IMR-90 (cell line): ENCODE data around the gene YPEL1. TPM values are rescaled to one million over a fixed set of nuclear protein-coding genes. Genes with fewer than 3 reads are reported as not detected.
"Not testable (repeated sequence)": the region's sequence is repeated elsewhere in the genome, so short reads cannot be mapped to it uniquely, and the experiment has no call there.

ENCODE experiments used
- ATAC-seq: fragments of 200-7000 bp; cut with Tn5 transposase; 2 replicates; pipeline ENCODE4 v1.9.1; 2020; ENCODE audit warnings: low read depth, mild to moderate bottlenecking, moderate library complexity
- BruUV-seq: library from RNA; stranded (reverse); fragments of 400-500 nt; replicated peaks from 2 replicates; lab custom pipeline; 2021; lab: Mats Ljungman, UMichigan
- CTCF ChIA-PET: fragments of 300-600 bp; formaldehyde crosslinking; extraction: SDS; loops from one replicate; lab custom pipeline; 2021; ENCODE audit warnings: antibody characterized with exemption; lab: Yijun Ruan, JAX
- POLR2A ChIA-PET: fragments of 300-600 bp; sonication (Branson Sonifier 250); formaldehyde crosslinking; loops from one replicate; lab custom pipeline; 2022; ENCODE audit warnings: antibody characterized with exemption; ENCODE audit not compliant: unreplicated experiment; lab: Charles Lee
- DNase-seq: peaks from one replicate; pipeline ENCODE4 v3.0.0; 2013
- H2AFZ ChIP-seq: replicated peaks from 2 replicates; pipeline ENCODE3; 2013; ENCODE audit warnings: low read length, mild to moderate bottlenecking; ENCODE audit not compliant: poor library complexity
- H2AK5ac ChIP-seq: 2 replicates; pipeline ENCODE4 v1.6.1; 2013; ENCODE audit warnings: low read depth, low read length, inconsistent platforms
- H2AK9ac ChIP-seq: replicated peaks from 2 replicates; pipeline ENCODE3; 2013; ENCODE audit warnings: mild to moderate bottlenecking, low read depth, low read length, moderate library complexity; ENCODE audit not compliant: poor library complexity
- H2BK120ac ChIP-seq: 2 replicates; pipeline ENCODE4 v1.6.1; 2013; ENCODE audit warnings: low read depth, low read length, inconsistent platforms
- H2BK15ac ChIP-seq: 3 replicates; pipeline ENCODE4 v1.6.1; 2013; ENCODE audit warnings: low read depth, low read length, inconsistent platforms
- H2BK20ac ChIP-seq: 2 replicates; pipeline ENCODE4 v1.6.1; 2013; ENCODE audit warnings: low read depth, mild to moderate bottlenecking, inconsistent platforms, low read length, moderate library complexity
- H2BK5ac ChIP-seq: 2 replicates; pipeline ENCODE4 v1.6.1; 2013; ENCODE audit warnings: mild to moderate bottlenecking, low read depth, low read length, inconsistent platforms; ENCODE audit not compliant: poor library complexity, severe bottlenecking
- H3K14ac ChIP-seq: replicated peaks from 2 replicates; pipeline ENCODE4 v1.6.1; 2013; ENCODE audit warnings: low read depth, low read length, inconsistent platforms
- H3K18ac ChIP-seq: 2 replicates; pipeline ENCODE4 v1.6.1; 2013; ENCODE audit warnings: low read depth, low read length, control low read depth
- H3K23ac ChIP-seq: 2 replicates; pipeline ENCODE4 v1.6.1; 2013; ENCODE audit warnings: low read depth, low read length, inconsistent platforms
- H3K27ac ChIP-seq: 2 replicates; pipeline ENCODE4 v1.5.1; 2013; ENCODE audit warnings: mild to moderate bottlenecking, control low read depth, low read length; ENCODE audit not compliant: insufficient read depth
- H3K27me3 ChIP-seq: 2 replicates; pipeline ENCODE4 v1.6.1; 2013; ENCODE audit warnings: low read length; ENCODE audit not compliant: control insufficient read depth, insufficient read depth
- H3K36me3 ChIP-seq: 2 replicates; pipeline ENCODE4 v1.6.1; 2013; ENCODE audit warnings: low read length, mixed read lengths; ENCODE audit not compliant: control insufficient read depth, insufficient read depth
- H3K4ac ChIP-seq: 2 replicates; pipeline ENCODE4 v1.6.1; 2013; ENCODE audit warnings: low read depth, low read length, inconsistent platforms
- H3K4me1 ChIP-seq: 2 replicates; pipeline ENCODE4 v1.6.1; 2013; ENCODE audit warnings: low read length, mixed read lengths; ENCODE audit not compliant: control insufficient read depth, insufficient read depth
- H3K4me2 ChIP-seq: 2 replicates; pipeline ENCODE4 v1.6.1; 2013; ENCODE audit warnings: low read depth, mild to moderate bottlenecking, control low read depth, low read length, moderate library complexity
- H3K4me3 ChIP-seq: 2 replicates; pipeline ENCODE4 v1.5.1; 2013; ENCODE audit warnings: low read depth, mild to moderate bottlenecking, control low read depth, low read length, moderate library complexity; ENCODE audit not compliant: insufficient read depth
- H3K56ac ChIP-seq: 2 replicates; pipeline ENCODE4 v1.6.1; 2013; ENCODE audit warnings: low read length, inconsistent platforms; ENCODE audit not compliant: insufficient read depth; ENCODE audit errors: extremely low read depth
- H3K79me1 ChIP-seq, 2 experiments: 2 replicates each; pipeline ENCODE4 v1.6.1; 2013; ENCODE audit warnings: low read length in 2 of 2, inconsistent platforms in 1 of 2, low read depth in 1 of 2
- H3K9ac ChIP-seq: 2 replicates; pipeline ENCODE4 v1.6.1; 2013; ENCODE audit warnings: low read depth, low read length, control low read depth
- H3K9me1 ChIP-seq: 2 replicates; pipeline ENCODE4 v1.6.1; 2013; ENCODE audit warnings: low read length, inconsistent platforms; ENCODE audit not compliant: insufficient read depth
- H3K9me3 ChIP-seq: 2 replicates; pipeline ENCODE4 v1.6.1; 2013; ENCODE audit warnings: low read length; ENCODE audit not compliant: control insufficient read depth, insufficient read depth
- H4K20me1 ChIP-seq: 2 replicates; pipeline ENCODE4 v1.6.1; 2013; ENCODE audit warnings: low read length, inconsistent platforms; ENCODE audit not compliant: insufficient read depth
- H4K5ac ChIP-seq: 2 replicates; pipeline ENCODE4 v1.6.1; 2013; ENCODE audit warnings: mild to moderate bottlenecking, low read depth, low read length, control low read depth
- H4K8ac ChIP-seq, 2 experiments: 2 replicates each; pipeline ENCODE4 v1.6.1; 2013; ENCODE audit warnings: low read depth in 2 of 2, low read length in 2 of 2, control low read depth in 1 of 2, inconsistent platforms in 1 of 2
- H4K91ac ChIP-seq: 2 replicates; pipeline ENCODE4 v1.6.1; 2013; ENCODE audit warnings: low read depth, low read length, inconsistent platforms; ENCODE audit not compliant: insufficient read depth
- BHLHE40 ChIP-seq: fragments of 150-350 bp; IDR thresholded peaks from 2 replicates; pipeline ENCODE4 v1.6.1; 2016; ENCODE audit warnings: mild to moderate bottlenecking, low read depth, low read length
- MXI1 ChIP-seq: IDR thresholded peaks from 2 replicates; pipeline ENCODE4 v1.6.1; 2012; ENCODE audit warnings: low read depth, mild to moderate bottlenecking, low read length, moderate library complexity, borderline replicate concordance
- POLR2A ChIP-seq: IDR thresholded peaks from 2 replicates; pipeline ENCODE4 v1.6.1; 2012; ENCODE audit warnings: mild to moderate bottlenecking, low read depth, low read length
- WGBS, 2 experiments: methylation state at CpG; one replicate each; pipeline versions ENCODE4 v1.1.5 to v1.1.7; 2013; ENCODE audit warnings: missing lambda C conversion rate in 2 of 2; ENCODE audit not compliant: insufficient read length in 1 of 2; ENCODE audit errors: extremely low coverage in 2 of 2; 5-methylcytosine and 5-hydroxymethylcytosine counted together
- dilution Hi-C: fragments of 300-500 bp; cut with HindIII; formaldehyde crosslinking; loops from one replicate; pipeline ENCODE4 v1.14.3; 2018; ENCODE audit warnings: low sequenced_read_pairs; ENCODE audit not compliant: unreplicated experiment
- in situ Hi-C: fragments of 300-500 bp; cut with MboI; formaldehyde crosslinking; loops from 3 replicates; pipeline ENCODE4 v1.14.3; 2019; ENCODE audit warnings: low sequenced_read_pairs, inconsistent platforms, mixed read lengths
- intact Hi-C: fragments of 100-400 bp; cut with micrococcal nuclease; formaldehyde crosslinking; loops from 2 replicates; pipeline ENCODE4 v1.10.0; 2022
- polyA plus RNA-seq, 3 experiments: library from polyadenylated mRNA; depleted of rRNA; stranded (reverse); fragments of >200 nt; gene quantifications; 2 replicates each; pipeline ENCODE4 v1.2.3, GENCODE V29; 2012; ENCODE audit warnings: low replicate concordance in 1 of 3
- total RNA-seq: library from RNA; depleted of rRNA; stranded (reverse); fragments of >200 nt; gene quantifications from 2 replicates; pipeline ENCODE4 v1.2.3, GENCODE V29; 2012

Gene YPEL1
- total and polyA plus RNA-seq, 2 of the 4 experiments (the other 2 are of a cell fraction) = 0.72 to 1.3 TPM

GRCh38 chr22:21730535-21731308 lies 4.9 kb downstream of the YPEL1 start:
- no peak overlapping the region for H4K8ac ChIP-seq

GRCh38 chr22:21729184-21729583 lies 6.4 kb downstream of the YPEL1 start:
- BruUV-seq, H2BK5ac ChIP-seq, CTCF ChIA-PET, H4K91ac ChIP-seq, H3K4ac ChIP-seq, H2BK20ac ChIP-seq, H3K4me2 ChIP-seq, H2AK9ac ChIP-seq, H3K79me1 ChIP-seq, dilution Hi-C loops, H4K8ac ChIP-seq, in situ Hi-C loops, H3K56ac ChIP-seq, H3K27me3 ChIP-seq, H4K5ac ChIP-seq, H3K9me1 ChIP-seq, H3K18ac ChIP-seq, H4K20me1 ChIP-seq, H3K4me3 ChIP-seq, H3K27ac ChIP-seq, H3K14ac ChIP-seq, H3K9me3 ChIP-seq, DNase-seq, H2AK5ac ChIP-seq, H3K9ac ChIP-seq, H3K4me1 ChIP-seq, H3K23ac ChIP-seq, H3K36me3 ChIP-seq, ATAC-seq, H2BK15ac ChIP-seq, intact Hi-C loops, H2AFZ ChIP-seq, H2BK120ac ChIP-seq: not testable (repeated sequence)
- WGBS, 2 experiments = 100% methylated on average over 1 of the region's 3 CpGs; no CpG with 5 or more reads in 1 of the 2 experiments
- POLR2A ChIA-PET = interaction anchor here (0.6 kb wide), 1 partner anchor 140 kb away, joined by 3 read pairs; no protein-coding TSS in a partner anchor

More at GRCh38 chr22:21730535-21731308, 4.9 kb downstream of the YPEL1 start:
- Histone ChIP-seq H3K56ac (no peak overlapping the region), H3K18ac (no peak overlapping the region), H2BK5ac (no peak overlapping the region), H2AK5ac (no peak overlapping the region), H3K79me1 (no peaks in the 10 kb centered on the region; a peak in 2 of 4 replicates), H3K9me3 (no peaks in the 10 kb centered on the region), H3K23ac (no peak overlapping the region), H3K9me1 (peaks cover 3% of the 10 kb centered on the region; the same call in 1 of the 2 replicates), H2BK20ac (no peak overlapping the region), H3K4me2 (no peak overlapping the region), H3K4me3 (no peak overlapping the region), H3K27me3 (no peaks in the 10 kb centered on the region), H4K20me1 (no peaks in the 10 kb centered on the region), H3K9ac (no peak overlapping the region), H3K14ac (no peak overlapping the region), H2BK120ac (no peak overlapping the region), H2AK9ac (no peak overlapping the region), H3K27ac (no peak overlapping the region), H3K4ac (no peak overlapping the region), H3K4me1 (no peaks in the 10 kb centered on the region), H2AFZ (no peak overlapping the region), H4K5ac (no peak overlapping the region), H2BK15ac (no peak overlapping the region), H3K36me3 (no peaks in the 10 kb centered on the region), H4K91ac (no peak overlapping the region)
- intact Hi-C loops (no loop called here), dilution Hi-C loops (no loop called here), in situ Hi-C loops (no loop called here)
- 95% methylated on average over 4 of the region's 9 CpGs; no CpG with 5 or more reads in 1 of the 2 experiments for WGBS, 2 experiments
- DNase-seq = no peak
- ChIA-PET POLR2A (no interaction called here), CTCF (no interaction called here)
- no peak for ATAC-seq
- TF ChIP-seq BHLHE40 (no peak), POLR2A (no peak), MXI1 (no peak)
- BruUV-seq = no TSS peak
